Gastroesophageal sphincter (tissue), 3 donors: ENCODE data around the gene EBP.

Source experiments
- CTCF ChIP-seq, 4 experiments: fragments of 200-600 bp in 2 of 4; fragments of 450-650 bp in 2 of 4; sonication (generic) in 1 of 4; IDR thresholded peaks; one replicate each; pipeline ENCODE4 v1.5.1; 2017 to 2019; ENCODE audit warnings: antibody characterized with exemption in 4 of 4, mild to moderate bottlenecking in 2 of 4, moderate library complexity in 2 of 4
- EP300 ChIP-seq: sonication (generic); formaldehyde crosslinking; IDR thresholded peaks from one replicate; pipeline ENCODE4 v1.6.1; 2017; ENCODE audit warnings: antibody characterized with exemption, mild to moderate bottlenecking
- POLR2A ChIP-seq, 2 donors: fragments of 450-650 bp; IDR thresholded peaks; one replicate each; pipeline ENCODE4 v1.6.1; 2017; ENCODE audit warnings: antibody characterized with exemption in 2 of 2, mild to moderate bottlenecking in 2 of 2, moderate library complexity in 1 of 2
- POLR2AphosphoS5 ChIP-seq: sonication (generic); formaldehyde crosslinking; IDR thresholded peaks from one replicate; pipeline ENCODE4 v1.6.1; 2017; ENCODE audit warnings: antibody characterized with exemption

GRCh38 chrX:48507246-48507645 is 14.4 kb upstream of the EBP start:
- TF ChIP-seq CTCF (IDR thresholded peaks at IDR 0.05) (no peak), POLR2AphosphoS5 (no peak), EP300 (no peak), POLR2A (IDR thresholded peaks at IDR 0.05) (no peak)
